NK-92 treated with Interleukin-12 subunit alpha and Interleukin-12 subunit beta, amount 100 ng/mL, for 24 hours (cell line): ENCODE measurements around the gene HEXD.

Experiments used
- DNase-seq: peaks from one replicate; lab custom pipeline; 2025; lab: John Stamatoyannopoulos, UW

The HEXD gene

DNA sequence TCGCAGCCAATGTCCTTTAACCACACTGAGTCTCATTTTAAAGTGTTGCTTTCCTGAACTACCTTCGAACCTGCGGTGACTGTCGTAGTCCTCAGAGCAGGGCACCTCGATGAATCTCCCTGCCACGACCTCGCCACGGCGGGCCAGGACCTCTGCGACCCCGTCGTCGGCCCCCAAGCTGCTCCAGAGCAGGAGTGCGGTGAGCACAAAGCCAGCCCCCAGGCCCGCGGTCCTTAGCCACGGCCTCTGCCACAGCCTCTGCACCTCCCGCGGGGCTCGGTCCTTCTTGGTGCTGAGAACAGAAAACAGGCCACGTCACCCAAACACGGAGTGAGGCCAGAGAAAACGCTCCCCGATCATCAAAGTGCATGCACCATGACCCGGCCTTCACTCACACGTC lies 2.8 kb upstream of the HEXD start:
- DNase-seq: no peak

DNA sequence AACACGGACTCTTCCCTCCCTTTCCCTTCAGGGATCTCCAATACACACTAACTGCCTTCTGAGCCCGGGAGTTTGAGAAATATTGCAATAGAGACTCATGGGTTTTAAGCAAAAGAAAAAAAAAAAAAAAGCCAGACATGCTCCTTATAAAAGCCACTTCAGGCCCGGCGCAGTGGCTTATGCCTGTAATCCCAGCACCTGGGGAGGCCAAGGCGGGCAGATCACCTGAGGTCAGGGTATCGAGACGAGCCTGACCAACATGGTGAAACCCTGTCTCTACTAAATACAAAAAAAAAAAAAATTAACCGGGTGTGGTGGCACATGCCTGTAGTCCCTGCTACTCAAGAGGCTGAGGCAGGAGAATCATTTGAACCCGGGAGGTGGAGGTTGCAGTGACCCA lies 2.4 kb upstream of the HEXD start:
- DNase-seq: no peak

DNA sequence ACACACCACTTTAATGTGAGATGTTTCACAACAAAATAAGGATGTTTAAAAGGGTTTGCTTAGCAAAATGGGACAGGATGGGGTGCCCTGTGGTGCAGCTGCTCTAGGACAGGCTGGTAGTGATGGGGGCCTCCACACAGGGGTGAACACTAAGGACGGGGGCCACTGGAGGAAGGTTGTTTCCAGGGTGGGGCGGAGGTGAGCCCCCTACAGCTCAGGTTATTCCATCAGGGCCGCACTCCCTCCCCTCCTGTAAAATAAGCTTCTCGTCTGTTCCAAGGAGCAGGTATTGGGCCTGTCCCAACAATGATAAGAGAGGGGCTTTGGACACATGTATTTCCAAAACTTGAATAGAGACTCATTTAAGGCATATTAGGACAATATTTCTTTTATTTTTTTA lies 1.9 kb upstream of the HEXD start:
- no peak for DNase-seq

DNA sequence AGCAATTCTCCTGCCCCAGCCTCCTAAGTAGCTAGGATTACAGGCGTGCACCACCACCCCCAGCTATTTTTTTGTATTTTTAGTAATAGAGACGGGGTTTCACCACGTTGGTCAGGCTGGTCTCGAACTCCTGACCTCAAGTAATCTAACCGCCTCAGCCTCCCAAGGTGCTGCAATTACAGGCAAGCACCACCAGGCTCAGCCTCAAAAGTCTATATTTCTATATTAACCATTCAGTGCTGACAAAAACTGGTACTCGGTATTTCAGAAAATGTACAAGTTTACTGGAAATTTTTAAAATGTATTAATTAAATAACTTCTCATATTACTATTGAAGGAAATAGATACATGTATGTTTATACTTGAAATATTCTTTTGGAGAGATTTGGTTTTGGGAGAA lies 1.4 kb upstream of the HEXD start:
- no peak for DNase-seq

DNA sequence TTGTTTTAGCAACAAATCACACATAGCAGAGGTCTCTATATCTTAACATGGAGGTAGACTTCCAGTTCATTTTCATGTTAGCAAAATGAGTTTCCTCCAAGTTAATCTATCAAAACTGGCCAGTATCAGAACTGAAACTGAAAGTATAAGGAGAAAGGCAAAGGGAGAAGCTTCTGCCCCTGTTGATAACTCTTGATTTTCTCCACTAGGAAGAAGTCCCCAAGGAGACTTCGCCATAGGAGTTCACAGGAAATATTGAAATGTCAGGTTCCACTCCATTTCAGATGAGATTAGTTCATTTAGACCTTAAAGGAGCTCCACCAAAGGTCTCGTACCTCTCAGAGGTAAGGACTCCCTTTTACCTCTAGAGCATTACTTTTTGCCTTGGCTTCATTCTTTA lies 1.4 kb downstream of the HEXD start:
- no peak for DNase-seq

DNA sequence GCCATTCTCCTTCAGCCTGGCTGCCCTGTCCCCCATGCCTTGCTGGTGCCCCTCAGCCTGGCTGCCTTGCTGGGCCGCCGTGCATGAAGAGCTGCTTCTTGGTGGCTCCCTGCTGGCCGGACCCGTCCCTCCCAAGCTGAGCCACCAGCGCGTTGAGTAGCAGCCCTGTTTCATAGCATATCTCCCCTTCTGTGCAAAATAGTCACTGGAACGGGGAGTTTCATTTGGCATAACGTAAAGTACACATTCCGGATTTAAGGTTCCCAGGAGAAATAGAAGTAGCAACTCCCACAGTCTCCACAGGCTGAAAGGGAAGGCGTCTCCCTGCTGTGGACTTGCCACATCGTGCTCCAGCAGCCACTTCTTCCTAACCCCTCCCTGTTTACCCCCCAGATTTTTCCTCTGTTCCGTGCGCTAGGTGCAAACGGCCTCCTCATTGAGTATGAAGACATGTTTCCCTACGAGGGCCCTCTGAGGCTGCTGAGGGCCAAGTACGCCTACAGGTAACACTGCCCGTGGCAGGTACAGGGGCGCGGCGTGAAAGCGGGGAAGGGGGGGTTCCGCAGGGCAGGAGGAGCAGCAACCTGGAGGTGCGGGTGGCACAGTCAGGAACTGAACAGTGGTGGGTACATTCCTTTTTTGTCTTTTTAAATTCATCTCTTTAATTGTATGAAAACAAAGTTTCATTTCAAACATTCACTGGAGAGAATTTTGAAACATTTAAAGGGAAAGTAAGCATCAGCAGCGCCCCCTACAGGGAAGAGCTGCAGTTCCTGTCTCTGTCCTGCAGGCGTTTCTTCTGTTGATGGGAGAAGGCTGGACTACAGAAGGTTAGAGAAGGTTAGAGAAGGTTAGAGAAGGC lies 6.1 kb downstream of the HEXD start:
- DNase-seq: no peak

DNA sequence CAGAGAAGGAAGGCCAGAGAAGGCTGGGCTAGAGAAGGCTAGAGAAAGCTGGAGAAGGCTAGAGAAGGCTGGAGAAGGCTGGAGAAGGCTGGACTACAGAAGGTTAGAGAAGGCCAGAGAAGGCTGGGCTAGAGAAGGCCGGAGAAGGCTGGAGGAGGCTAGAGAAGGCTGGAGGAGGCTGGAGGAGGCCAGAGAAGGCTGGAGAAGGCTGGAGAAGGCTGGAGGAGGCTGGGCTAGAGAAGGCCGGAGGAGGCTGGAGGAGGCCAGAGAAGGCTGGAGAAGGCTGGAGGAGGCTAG lies 6.7 kb downstream of the HEXD start:
- no peak for DNase-seq

DNA sequence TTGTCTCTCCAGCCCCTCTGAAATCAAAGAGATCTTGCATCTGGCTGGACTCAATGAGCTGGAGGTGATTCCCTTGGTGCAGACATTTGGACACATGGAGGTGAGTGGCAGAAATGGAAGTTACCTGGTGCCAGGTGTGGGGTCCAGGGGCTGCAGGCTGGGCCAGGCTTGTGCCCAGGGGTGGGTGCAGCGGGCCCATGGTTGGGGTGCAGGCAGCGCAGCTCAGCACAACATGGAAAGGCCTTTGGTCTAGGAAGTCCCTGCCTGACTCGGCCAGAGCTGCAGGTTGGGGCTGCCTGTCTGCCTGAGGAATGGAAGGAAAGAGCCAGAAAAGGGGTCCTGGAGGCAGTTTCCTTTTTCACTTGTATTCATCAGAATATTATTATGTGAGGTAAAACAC lies 10.4 kb downstream of the HEXD start:
- no peak for DNase-seq

DNA sequence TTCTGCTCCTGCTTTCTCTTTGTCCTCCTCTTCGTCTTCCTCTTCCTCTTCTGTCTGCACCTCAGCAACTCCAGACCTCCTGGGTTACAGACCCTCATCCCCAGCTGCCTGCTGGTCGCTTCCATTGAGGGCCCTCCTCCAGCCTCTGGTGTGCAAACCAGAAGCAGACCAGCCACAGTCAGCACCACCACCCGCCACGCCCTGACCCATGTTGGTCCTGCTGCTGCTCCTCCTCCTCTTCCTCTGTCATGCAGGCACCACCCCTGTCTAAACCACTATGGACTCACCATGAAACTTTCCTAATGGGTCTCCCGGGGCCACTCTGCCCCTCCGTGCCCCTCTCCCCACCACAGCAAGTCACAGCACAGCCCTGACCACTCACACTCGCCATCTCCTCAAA lies 11.7 kb downstream of the HEXD start:
- DNase-seq: no peak

DNA sequence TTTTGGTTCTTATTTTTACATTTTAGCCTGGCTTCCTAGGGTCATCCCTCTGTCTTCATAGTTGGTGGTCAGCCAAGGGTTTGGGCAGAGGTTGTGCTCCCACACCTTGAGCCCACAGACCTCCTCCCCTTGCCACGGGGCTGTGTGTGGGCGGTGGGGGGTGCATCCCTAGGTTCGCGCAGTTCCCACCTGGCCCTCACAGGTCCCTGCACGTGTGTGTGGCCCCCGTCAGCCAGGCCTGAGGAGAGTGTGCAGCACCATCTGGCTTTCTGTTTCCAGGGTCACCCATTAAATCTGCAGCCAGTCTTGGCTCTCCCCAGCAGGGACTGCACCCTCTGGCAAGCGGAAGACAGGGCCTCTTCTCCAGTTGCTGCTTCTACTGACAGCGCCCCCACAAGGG lies 13.9 kb downstream of the HEXD start:
- no peak for DNase-seq

DNA sequence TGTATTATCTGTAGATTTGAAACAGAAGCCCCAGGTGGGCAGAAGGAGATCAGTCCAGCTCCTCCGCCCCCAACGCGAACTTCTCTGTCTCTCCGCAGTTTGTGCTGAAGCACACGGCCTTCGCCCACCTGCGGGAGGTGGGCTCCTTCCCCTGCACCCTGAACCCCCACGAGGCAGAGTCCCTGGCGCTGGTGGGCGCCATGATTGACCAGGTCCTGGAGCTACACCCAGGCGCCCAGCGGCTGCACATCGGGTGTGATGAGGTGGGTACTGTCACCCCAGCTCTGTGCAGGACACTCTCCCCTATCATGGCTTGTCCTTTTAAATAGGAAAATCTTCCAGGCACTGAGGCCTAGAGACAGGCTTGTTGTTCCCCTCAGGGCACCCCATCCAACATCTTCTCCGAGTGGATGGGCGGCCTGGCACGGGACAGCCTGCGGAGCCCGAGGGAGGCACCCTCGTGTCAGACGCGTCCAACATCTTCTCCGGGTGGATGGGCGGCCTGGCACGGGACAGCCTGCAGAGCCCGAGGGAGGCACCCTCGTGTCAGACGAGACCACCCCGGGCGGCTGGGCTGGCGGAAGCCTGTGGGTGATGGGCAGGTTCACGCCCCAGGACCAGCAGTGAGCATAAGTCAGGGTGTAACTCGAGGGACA lies 15.5 kb downstream of the HEXD start:
- DNase-seq: no peak

DNA sequence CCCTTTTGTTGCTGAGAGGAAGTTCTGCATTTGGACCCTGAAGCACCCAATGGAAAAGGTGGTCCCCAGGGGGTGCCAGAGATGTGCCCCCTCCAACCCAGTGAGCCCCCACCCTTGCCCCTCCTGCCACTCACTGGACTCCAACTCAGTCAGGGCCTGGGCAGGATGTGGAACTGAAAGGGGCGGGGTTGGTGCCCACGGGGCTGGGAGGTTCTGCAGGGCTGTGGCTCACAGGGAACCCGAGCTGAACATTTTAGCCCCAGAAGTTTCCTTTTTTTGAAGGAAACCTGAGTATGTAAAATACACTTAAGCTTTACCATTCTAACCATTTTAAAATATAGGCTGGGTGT lies 16.0 kb downstream of the HEXD start:
- peak; percentile 25 for DNase-seq

DNA sequence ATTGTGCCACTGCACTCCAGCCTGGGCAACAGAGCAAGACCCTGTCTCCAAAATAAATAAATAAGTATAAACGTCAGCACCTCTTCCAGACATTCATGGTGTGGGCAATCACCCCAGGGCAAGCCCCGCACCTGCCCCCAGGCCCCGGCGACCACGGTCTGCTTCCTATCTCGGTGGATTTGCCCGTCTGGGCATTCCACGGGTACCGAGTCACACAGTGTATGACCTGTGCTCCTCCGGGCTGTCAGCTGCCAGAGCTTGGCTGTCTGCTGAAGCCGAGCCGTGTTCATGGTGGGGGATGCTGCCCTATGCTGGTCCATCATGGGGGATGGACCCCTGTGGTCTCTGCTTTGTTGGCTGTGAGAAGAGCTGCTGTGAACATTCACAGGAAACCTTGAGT lies 17.0 kb downstream of the HEXD start:
- no peak for DNase-seq

DNA sequence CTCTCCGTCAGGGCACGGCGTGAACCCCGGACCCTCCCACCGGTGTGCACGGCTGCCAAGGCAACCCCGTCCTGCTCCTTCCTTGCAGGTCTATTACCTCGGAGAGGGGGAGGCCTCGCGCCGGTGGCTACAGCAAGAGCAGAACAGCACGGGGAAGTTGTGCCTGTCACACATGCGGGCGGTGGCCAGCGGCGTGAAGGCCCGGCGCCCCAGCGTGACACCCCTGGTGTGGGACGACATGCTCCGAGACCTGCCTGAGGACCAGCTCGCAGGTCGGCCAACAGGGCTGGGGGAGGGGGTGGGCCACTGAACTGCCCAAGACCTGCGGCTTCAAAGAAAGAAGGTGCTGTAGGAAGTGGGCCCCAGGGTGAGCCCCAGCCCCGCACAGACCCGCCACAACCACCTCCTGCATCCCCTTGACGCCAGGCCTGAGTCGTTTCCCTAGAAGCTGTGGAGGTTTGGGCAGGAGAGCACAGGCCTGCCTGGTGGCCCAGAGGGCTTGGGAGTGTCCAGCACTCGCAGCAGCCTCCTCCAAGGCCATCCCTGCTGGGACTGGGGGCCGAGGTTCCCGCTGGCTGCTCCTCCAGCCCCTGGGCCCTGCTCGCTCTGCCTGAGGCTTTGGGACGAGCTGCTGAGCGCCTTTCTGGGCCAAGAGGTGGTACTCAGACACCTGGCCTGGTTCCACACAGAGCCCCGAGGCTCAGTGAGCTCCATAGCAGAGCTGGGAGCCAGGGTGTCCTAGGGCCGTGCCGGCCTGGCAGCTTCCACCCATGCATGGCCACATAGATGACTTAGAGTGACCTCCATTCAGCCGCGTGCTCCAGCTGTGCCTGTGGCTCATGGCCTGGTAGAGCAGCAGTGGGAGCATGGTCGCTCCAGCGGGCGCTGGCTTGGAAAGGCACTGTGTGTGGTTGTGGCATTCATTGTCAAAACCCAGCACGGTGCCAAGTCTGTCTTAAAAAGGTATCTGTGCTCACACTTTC lies 17.7 kb downstream of the HEXD start:
- no peak for DNase-seq

DNA sequence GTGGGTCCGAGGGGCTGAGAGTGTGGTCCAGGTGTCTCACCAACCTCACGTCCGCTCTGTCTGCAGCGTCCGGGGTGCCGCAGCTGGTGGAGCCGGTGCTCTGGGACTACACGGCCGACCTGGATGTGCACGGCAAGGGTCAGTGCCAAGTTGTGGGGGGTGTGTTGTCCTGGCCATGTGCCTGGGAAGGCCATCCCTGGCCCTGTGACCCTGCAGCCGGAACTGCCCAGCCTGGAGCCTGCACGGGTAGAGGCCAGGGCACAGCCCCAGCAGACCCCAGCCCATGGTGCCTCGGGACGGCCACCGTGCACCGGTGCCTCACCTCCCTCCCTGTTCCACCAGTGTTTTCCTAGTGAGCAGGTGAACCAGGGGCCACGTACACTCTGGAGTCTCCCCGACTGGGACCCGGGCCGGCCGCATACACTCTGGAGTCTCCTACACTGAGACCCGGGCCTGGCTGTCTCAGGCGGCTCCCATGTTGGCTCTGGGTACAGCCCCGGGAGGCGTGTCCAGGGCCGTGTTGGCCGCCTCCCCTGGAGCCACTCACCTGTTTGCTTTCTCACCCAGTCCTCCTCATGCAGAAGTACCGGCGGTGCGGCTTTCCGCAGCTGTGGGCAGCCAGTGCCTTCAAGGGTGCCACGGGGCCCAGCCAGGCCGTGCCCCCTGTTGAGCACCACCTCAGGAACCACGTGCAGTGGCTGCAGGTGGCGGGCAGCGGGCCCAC lies 18.6 kb downstream of the HEXD start:
- no peak for DNase-seq

DNA sequence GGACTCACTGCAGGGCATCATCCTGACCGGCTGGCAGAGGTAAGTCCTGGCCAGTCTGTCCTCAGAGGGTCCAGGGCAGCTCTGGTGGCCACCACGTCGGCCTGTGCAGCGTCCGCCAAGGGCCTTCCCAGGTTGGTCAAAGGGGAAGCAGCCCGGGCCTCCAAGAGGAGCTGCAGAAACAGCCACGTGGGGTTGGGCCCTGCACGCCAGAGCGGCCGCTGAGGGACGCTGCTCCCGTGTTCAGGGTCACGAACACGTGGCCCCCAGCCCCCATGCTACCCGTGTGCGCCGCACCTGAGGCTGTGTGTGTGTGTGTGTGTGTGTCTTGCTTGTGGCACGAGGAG lies 19.1 kb downstream of the HEXD start:
- DNase-seq: no peak

DNA sequence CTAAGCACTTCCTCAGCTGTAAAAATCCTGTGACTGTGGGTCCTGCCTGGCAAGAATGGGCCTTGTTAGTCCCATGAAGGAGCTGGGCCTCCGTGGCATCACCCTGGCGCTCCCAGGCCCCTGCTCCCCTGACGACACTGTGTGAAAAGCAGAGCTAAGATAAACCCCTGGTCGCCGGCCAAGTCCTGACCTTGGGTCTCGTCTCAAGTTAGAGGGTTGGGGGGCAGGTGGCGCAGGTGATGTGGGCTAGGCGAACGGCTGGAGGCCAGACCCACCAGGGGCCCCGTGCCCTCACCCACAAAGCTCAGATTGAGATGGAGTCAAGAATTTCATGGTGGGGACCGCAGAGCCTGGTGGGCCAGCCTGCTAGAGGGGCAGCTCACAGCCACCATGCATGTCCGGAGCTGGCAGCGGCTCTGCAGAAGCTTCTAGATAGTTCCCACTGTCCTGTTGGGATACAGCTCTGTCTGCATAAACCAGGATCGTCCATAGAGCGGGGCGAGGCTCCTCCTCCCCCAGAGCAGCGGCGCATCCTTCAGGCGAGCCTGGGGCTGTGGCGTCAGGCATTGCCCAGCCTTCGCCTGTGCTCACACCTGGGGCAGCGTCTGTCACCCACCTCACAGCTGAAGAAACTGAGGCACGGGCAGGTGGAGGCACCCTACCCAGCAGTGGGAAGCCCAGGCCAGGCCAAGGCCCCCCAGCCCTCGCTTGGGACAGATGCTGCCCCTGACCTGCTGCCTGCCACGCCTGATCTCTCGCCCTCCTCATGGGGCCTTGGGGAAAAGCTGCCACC lies 20.4 kb downstream of the HEXD start:
- no peak for DNase-seq

DNA sequence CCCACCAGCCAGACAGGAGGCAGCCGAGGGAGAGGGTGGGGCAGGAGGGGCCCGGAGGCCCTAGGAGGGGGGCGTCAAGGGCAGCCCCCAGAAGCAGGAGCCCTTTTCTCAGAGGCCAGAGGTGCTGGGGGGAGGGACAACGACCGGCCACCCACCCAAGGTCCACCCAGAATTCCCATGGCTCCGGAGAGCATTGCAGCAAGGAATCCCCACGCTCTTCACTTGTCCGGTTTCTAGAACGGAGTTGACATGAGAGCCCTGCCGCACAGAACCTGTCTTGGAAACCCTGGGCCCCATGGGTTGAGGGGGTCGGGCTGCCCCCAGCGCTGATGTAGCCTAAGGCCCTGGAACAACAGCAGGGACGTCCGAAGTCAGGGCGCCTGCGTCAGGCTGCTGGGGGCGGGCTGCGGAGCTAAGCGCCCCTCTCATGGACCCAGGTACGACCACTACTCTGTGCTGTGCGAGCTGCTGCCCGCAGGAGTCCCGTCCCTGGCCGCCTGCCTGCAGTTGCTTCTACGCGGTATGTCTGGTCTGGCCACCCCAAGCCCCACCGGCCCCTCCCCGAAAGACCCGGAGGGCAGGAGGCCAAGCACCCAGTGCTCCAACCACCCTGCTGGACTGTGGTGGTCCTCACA lies 21.2 kb downstream of the HEXD start:
- DNase-seq: no peak

DNA sequence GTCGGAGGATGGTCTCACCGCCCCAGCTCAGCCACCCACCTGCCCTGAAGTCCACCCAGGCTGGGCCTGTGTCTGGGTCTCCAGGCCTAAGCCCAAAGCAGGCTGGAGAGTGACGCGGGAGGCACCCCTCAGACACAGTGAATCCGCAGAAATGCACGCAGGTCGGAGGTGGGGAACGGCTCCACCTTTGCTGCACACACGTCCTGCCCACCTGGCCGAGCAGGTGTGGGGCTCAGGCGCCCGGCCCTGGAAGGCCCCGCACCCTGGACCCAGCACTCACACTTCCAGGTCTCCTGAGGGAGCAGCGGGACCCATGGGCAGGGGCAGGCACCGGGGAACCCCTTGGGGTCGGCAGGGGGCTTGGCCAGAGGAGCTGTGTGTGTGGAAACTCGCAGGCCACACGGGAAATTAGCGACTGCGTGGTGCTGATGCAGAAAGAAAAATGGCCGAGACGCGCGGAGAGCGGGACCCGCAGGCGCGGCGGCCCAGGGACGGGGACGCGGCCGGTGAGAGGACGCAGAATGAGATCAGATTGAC lies 21.8 kb downstream of the HEXD start:
- DNase-seq: no peak

DNA sequence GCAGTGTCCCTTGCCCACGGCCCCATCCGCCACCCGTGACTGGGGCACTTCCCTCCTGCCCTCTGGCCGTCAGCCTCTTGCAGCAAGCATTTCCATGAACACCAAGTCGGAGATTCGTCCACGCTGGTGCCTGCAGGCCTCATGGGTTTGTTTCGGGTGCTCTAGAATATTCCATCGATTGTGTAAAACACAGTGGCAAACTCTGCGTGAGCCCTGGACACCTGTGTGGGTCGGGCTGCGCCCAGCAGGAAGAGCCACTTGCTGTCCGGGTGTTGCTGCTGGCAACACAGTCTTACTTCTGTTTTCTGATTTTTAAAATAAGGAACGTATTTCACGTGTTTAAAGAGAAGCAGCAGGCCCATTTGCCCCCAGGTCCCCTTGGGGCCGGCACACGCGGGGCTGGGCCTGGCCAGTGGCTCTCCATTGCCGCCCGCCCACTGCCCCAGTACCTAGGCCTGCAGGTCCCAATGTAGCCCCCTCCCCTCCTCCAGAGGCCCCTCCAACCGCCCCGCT lies 22.4 kb downstream of the HEXD start:
- no peak for DNase-seq
